HepG2 (cell line): ENCODE data around the gene SYVN1. TPM values are rescaled to one million over a fixed set of nuclear protein-coding genes. Genes with fewer than 3 reads are reported as not detected.

Experiments
- ATAC-seq: fragments of 200-7000 bp; cut with Tn5 transposase; 3 replicates; pipeline ENCODE4 v1.9.1; 2020; ENCODE audit warnings: mild to moderate bottlenecking, moderate library complexity
- BruUV-seq: library from RNA; stranded (reverse); fragments of 400-500 nt; replicated peaks from 2 replicates; lab custom pipeline; 2021; lab: Mats Ljungman, UMichigan
- CTCF ChIA-PET: fragments of 300-600 bp; formaldehyde crosslinking; extraction: SDS; loops from one replicate; lab custom pipeline; 2021; ENCODE audit warnings: low total read pairs, inconsistent platforms, low intra/inter-chr PET ratio; lab: Yijun Ruan, JAX
- POLR2A ChIA-PET: fragments of 350-600 bp; sonication (Branson Sonifier 250); formaldehyde crosslinking; loops from one replicate; lab custom pipeline; 2020; ENCODE audit warnings: antibody characterized with exemption, inconsistent platforms; lab: Yijun Ruan, JAX
- DNase-seq: peaks from one replicate; pipeline ENCODE4 v3.0.0-alpha.2; 2015; ENCODE audit warnings: low spot score
- FAIRE-seq: peaks from 3 replicates; lab custom pipeline; 2011; peaks lifted over from hg19 to GRCh38; lab: Jason Lieb, UNC
- H2AFZ ChIP-seq: one replicate; pipeline ENCODE4 v1.6.1; 2011; ENCODE audit warnings: low read length, inconsistent platforms
- H3K27ac ChIP-seq: fragments of 300-600 bp; 3 replicates; pipeline ENCODE4 v1.8.0; 2011; ENCODE audit warnings: mixed run types, mild to moderate bottlenecking, mixed read lengths, low read length, inconsistent platforms; ENCODE audit not compliant: insufficient read depth; ENCODE audit errors: extremely low read length
- H3K27me3 ChIP-seq, 2 experiments: fragments of 200-600 bp in 1 of 2; 2 replicates in 1 of 2; 3 replicates in 1 of 2; pipeline versions ENCODE4 v1.6.0 to v1.8.0; 2011; ENCODE audit warnings: low read length in 2 of 2, mild to moderate bottlenecking in 2 of 2, moderate library complexity in 2 of 2, inconsistent platforms in 1 of 2; ENCODE audit not compliant: insufficient read depth in 2 of 2, control insufficient read depth in 1 of 2
- H3K36me3 ChIP-seq, 2 experiments: fragments of 200-600 bp in 1 of 2; replicated peaks in 1 of 2; 2 replicates in 1 of 2; 3 replicates in 1 of 2; pipeline versions ENCODE4 v1.5.1 to v1.8.0; 2011; ENCODE audit warnings: low read length in 2 of 2, inconsistent platforms in 1 of 2; ENCODE audit not compliant: insufficient read depth in 2 of 2, control insufficient read depth in 1 of 2
- H3K4me1 ChIP-seq: 2 replicates; pipeline ENCODE4 v1.5.1; 2012; ENCODE audit warnings: low read length, inconsistent platforms; ENCODE audit not compliant: insufficient read depth
- H3K4me2 ChIP-seq: 2 replicates; pipeline ENCODE4 v1.6.0; 2011; ENCODE audit warnings: low read depth, low read length, inconsistent platforms
- H3K4me3 ChIP-seq, 3 experiments: fragments of 200-600 bp in 1 of 3; sonication (generic), shearing (Covaris generic) in 1 of 3; replicated peaks in 1 of 3; 2 replicates each; pipeline ENCODE4 v1.5.1; 2011 to 2016; ENCODE audit warnings: low read length in 3 of 3, inconsistent platforms in 2 of 3, low read depth in 2 of 3, mild to moderate bottlenecking in 2 of 3, control low read depth in 1 of 3, mixed read lengths in 1 of 3; ENCODE audit not compliant: insufficient read depth in 1 of 3
- H3K79me2 ChIP-seq: one replicate; pipeline ENCODE4 v1.6.1; 2011; ENCODE audit warnings: low read length, inconsistent platforms; ENCODE audit not compliant: insufficient read depth
- H3K9ac ChIP-seq: 2 replicates; pipeline ENCODE4 v1.6.0; 2011; ENCODE audit warnings: mild to moderate bottlenecking, low read depth, low read length, inconsistent platforms; ENCODE audit not compliant: insufficient read depth
- H3K9me3 ChIP-seq: 2 replicates; pipeline ENCODE4 v1.5.1; 2012; ENCODE audit warnings: mild to moderate bottlenecking, low read length
- H4K20me1 ChIP-seq: 2 replicates; pipeline ENCODE4 v1.6.0; 2011; ENCODE audit warnings: inconsistent platforms, mild to moderate bottlenecking, low read length, moderate library complexity; ENCODE audit not compliant: insufficient read depth
- ASH2L ChIP-seq: fragments of 300-600, 200-600 bp; sonication (generic); IDR thresholded peaks from 2 replicates; pipeline ENCODE4 v1.7.0; 2017; ENCODE audit warnings: low read depth, mild to moderate bottlenecking, moderate library complexity, mixed read lengths, low read length; ENCODE audit not compliant: insufficient read length
- FOXP4 ChIP-seq: sonication (generic); formaldehyde crosslinking; IDR thresholded peaks from 2 replicates; pipeline ENCODE4 v1.4.0; 2020; ENCODE audit warnings: missing genetic modification reagents
- MEIS1 ChIP-seq: sonication (generic); formaldehyde crosslinking; IDR thresholded peaks from 2 replicates; pipeline ENCODE4 v1.9.0; 2021; ENCODE audit warnings: mild to moderate bottlenecking, missing genetic modification reagents, moderate library complexity, borderline replicate concordance
- MTF2 ChIP-seq: sonication (generic); formaldehyde crosslinking; IDR thresholded peaks from 2 replicates; pipeline ENCODE4 v1.5.0; 2020; ENCODE audit warnings: missing genetic modification reagents, borderline replicate concordance
- SAP130 ChIP-seq: IDR thresholded peaks from 2 replicates; pipeline ENCODE4 v1.6.1; 2016; ENCODE audit warnings: low read depth
- SIN3A ChIP-seq: IDR thresholded peaks from 2 replicates; pipeline ENCODE4 v1.6.1; 2011; ENCODE audit warnings: low read depth, mild to moderate bottlenecking, control low read depth, low read length, borderline replicate concordance
- ZBTB40 ChIP-seq, 2 experiments: fragments of 450-650 bp in 1 of 2; sonication (generic) in 1 of 2; formaldehyde crosslinking in 1 of 2; IDR thresholded peaks; 2 replicates each; pipeline versions ENCODE4 v1.6.1 to v1.8.0; 2016 to 2022; ENCODE audit warnings: antibody characterized with exemption in 1 of 2, mild to moderate bottlenecking in 1 of 2, missing genetic modification reagents in 1 of 2
- ZNF331 ChIP-seq: sonication (generic); formaldehyde crosslinking; IDR thresholded peaks from 2 replicates; pipeline ENCODE4 v1.4.0; 2020; ENCODE audit warnings: missing genetic modification reagents
- ZNF629 ChIP-seq: sonication (generic); formaldehyde crosslinking; conservative IDR thresholded peaks from 2 replicates; pipeline ENCODE4 v1.5.0; 2020; ENCODE audit warnings: missing genetic modification reagents
- WGBS: methylation state at CpG from one replicate; pipeline ENCODE4 v1.1.6; 2017; ENCODE audit warnings: low lambda C conversion rate; 5-methylcytosine and 5-hydroxymethylcytosine counted together
- in situ Hi-C: cut with HindIII; loops from 2 replicates; pipeline ENCODE4 v1.10.0; 2017; ENCODE audit warnings: low pct_unique_long_range_greater_than_20kb; ENCODE audit not compliant: extremely low pct_ligation_motif_present
- intact Hi-C: fragments of 100-400 bp; cut with micrococcal nuclease; formaldehyde crosslinking; loops from one replicate; pipeline ENCODE4 v1.10.0; 2022; ENCODE audit not compliant: unreplicated experiment
- polyA plus RNA-seq, 8 experiments: library from polyadenylated mRNA; depleted of rRNA in 3 of 8; stranded (reverse) in 7 of 8; unstranded in 1 of 8; fragments of >200 nt; fragmentation: Illumina TruSeq in 4 of 8; extraction: Trizol in 4 of 8; gene quantifications; 2 replicates each; pipeline versions ENCODE4 v1.2.1 to v1.2.3, GENCODE V29; 2011 to 2016; ENCODE audit warnings: low read depth in 4 of 8, missing spikeins in 1 of 8, mixed read lengths in 1 of 8; ENCODE audit not compliant: insufficient read depth in 1 of 8
- total RNA-seq, 5 experiments: library from RNA; depleted of rRNA; stranded (reverse); fragments of >200 nt; fragmentation: Illumina TruSeq; extraction: Trizol; gene quantifications; 2 replicates each; pipeline ENCODE4 v1.2.3, GENCODE V29; 2016; ENCODE audit warnings: low read depth in 1 of 5

Gene SYVN1
- total and polyA plus RNA-seq, 2 of the 13 experiments (the other 11 are each of a cell fraction or from before 2014, with no cell fraction given), result 10.3 to 22.5 TPM

GRCh38 chr11:65165410-65166317, 31.3 kb upstream of the SYVN1 start:
- ChIA-PET POLR2A (interaction anchor here (0.6 to 6.5 kb wide), 22 partner anchors 10 to 1427 kb away, joined by 3 to 105 read pairs (median 4); partner anchors contain the start of genes CAPN1, FAU, MRPL49 and SYVN1), CTCF (no interaction called here)
- TSS peak; percentile 92 for BruUV-seq
- peak; percentile 83 for ATAC-seq
- in situ Hi-C loops (no loop called here), intact Hi-C loops (loop anchor here (1.0 to 2.0 kb wide), 3 partner anchors 16 to 49 kb away; partner anchors contain the start of genes CAPN1 and ZNHIT2)
- no peaks in the 10 kb centered on the region for H3K9me3 ChIP-seq
- peak overlapping the region; percentile 80 for H3K9ac ChIP-seq
- peaks cover 72% of the 10 kb centered on the region for H3K4me1 ChIP-seq
- peak overlapping the region; percentile 81 for H3K4me2 ChIP-seq
- DNase-seq, result peak; percentile 92
- no peaks in the 10 kb centered on the region for H4K20me1 ChIP-seq
- no peaks in the 10 kb centered on the region for H3K36me3 ChIP-seq
- peak overlapping the region; percentile 99 for H3K27ac ChIP-seq
- peak overlapping the region; percentile 39 to 77 (median 44) for H3K4me3 ChIP-seq
- no peak overlapping the region for H2AFZ ChIP-seq
- H3K27me3 ChIP-seq, result no peaks in the 10 kb centered on the region
- no peaks in the 10 kb centered on the region for H3K79me2 ChIP-seq
- peak; percentile 75 for FAIRE-seq
- 1% methylated on average over 31 of the region's 31 CpGs for WGBS
- TF ChIP-seq ZNF331 (CRISPR knock-in tag), result peak; percentile 78
- TF ChIP-seq MTF2 (CRISPR knock-in tag), result no peak
- TF ChIP-seq SAP130 (CRISPR knock-in tag), result peak; percentile 73
- no peak for TF ChIP-seq MEIS1
- TF ChIP-seq FOXP4 (CRISPR knock-in tag), result peak; percentile 80
- TF ChIP-seq ZNF629, result no peak
- no peak for TF ChIP-seq ZBTB40 (IDR thresholded peaks at IDR 0.05)
- peak; percentile 19; the same call in 1 of the 2 replicates for TF ChIP-seq ZBTB40 (CRISPR knock-in tag; IDR thresholded peaks at IDR 0.05)
- peak; percentile 99 for TF ChIP-seq ASH2L
- peak; percentile 65; the same call in 1 of the 2 replicates for TF ChIP-seq SIN3A
